HG02623 (cell line): Measurements from ENCODE around the gene SURF4.
"Not testable (repeated sequence)": the region's sequence is repeated elsewhere in the genome, so short reads cannot be mapped to it uniquely, and the experiment has no call there.

ENCODE experiments used
- ATAC-seq: cut with Tn5 transposase; IDR thresholded peaks from one replicate; pipeline ENCODE4 v1.9.1; 2021; ENCODE audit warnings: moderate library complexity; ENCODE audit not compliant: unreplicated experiment

Gene SURF4

DNA sequence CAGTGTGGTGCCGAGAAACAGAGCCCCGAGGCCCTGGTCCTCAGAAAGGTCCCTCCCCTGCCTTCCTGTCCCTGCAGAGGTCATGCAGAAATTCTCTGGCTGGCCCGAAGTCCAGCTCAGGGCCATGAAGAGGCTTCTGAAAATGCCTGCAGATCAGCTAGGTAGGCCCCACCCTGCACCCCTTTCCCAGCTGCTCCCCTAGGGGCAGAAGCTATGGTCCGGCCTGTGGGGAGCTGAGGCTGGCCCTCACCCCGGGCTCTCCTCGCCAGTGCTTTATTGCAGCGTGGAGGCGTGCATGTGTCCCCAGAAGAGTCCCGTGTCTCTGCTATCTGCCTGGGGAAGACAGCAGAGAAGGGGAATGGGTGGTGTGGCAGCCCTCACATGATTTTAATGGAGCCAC lies 22.0 kb upstream of the SURF4 start:
- no peak for ATAC-seq

DNA sequence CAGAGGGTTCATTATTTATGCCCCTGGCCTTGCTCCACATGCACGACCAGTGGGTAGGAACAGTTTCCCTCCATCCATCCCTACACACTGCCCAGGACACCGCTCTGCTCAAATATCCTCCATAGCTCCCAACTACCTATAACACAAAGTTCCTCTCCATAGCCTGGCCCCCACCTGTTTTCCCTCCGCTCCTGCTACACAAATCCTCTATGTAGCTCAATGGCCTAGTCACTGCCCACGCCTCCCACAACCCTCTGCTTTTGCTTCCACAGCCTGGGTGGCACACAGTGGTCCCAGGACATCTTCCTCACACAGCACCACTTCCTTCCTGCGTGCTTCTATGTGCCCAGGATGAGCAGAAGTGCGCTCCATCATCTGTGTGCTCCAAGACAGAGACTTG lies 21.5 kb upstream of the SURF4 start:
- ATAC-seq = no peak

GRCh38 chr9:133396952-133397351 lies 21.1 kb upstream of the SURF4 start:
- ATAC-seq = no peak

DNA sequence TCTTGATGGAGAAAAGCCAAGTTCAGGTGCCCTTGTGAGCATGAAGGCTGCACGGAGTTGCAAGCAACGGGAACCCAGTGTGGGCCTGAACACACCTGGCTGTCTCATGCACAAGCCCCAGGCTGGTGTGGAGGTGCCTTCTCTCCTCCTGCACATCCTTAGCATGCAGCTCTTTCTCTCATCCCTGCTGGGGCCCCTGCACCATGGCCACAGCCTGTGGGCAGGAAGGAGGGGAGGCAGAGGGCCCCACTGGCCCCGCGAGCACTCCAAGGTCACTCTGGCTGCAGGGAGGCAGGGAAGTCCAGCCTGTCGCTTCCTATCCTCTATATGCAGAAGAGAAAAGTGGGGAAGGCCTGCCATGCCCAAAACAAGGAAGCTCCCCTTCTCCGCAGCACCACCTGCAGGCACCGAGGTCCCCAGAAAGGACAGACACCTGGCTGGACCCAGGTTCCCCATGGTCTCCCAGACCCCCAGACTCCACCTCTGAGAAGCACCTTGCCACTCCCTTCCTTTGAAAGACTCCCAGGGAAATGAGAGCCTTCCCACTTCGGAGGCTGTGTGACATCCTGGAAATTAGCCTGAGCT lies 18.9 kb upstream of the SURF4 start:
- ATAC-seq = no peak

- ATAC-seq = no peak
These were observed 17.5 kb upstream of the SURF4 start for GRCh38 chr9:133393399-133393798.

DNA sequence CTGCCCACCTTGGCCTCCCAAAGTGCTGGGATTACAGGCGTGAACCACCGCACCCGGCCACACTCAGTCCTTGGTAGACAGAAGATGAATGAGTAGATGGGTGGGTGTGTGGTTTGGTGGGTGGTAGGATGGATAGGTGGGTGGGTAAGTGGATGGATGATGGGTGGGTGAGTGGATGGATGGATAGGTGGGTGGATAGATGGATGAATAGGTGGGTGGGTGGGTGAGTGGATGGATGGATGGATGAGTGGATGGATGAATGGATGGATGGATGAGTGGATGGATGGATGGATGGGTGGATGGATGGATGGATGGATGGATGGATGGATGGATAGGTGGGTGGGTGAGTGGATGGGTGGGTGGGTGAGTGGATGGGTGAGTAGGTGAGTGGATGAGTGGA lies 16.4 kb upstream of the SURF4 start:
- ATAC-seq = not testable (repeated sequence)

DNA sequence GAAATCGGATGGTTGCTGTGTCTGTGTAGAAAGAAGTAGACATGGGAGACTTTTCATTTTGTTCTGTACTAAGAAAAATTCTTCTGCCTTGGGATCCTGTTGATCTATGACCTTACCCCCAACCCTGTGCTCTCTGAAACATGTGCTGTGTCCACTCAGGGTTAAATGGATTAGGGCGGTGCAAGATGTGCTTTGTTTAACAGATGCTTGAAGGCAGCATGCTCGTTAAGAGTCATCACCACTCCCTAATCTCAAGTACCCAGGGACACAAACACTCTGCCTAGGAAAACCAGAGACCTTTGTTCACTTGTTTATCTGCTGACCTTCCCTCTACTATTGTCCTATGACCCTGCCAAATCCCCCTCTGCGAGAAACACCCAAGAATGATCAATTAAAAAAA lies 15.6 kb upstream of the SURF4 start:
- not testable (repeated sequence) for ATAC-seq

DNA sequence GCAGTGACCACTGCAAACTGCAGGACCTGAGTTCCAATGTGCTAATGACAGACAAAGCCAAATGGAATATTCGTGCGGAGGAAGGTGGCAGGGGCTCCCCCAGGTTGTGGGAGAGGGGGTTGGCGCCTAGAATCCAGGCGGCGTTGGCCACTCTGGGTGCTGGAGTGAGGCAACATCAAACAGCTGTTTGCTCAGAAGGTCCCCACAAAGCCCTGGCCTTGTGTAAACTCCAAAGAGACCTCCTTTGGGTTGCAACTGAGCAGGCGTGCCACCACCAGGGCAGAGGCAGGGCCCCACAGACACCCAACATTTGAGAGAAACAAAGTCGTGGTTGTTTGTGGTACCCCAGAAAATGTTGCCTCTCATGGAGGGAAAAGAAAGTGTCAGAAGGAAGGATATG lies 14.9 kb upstream of the SURF4 start:
- ATAC-seq = no peak

DNA sequence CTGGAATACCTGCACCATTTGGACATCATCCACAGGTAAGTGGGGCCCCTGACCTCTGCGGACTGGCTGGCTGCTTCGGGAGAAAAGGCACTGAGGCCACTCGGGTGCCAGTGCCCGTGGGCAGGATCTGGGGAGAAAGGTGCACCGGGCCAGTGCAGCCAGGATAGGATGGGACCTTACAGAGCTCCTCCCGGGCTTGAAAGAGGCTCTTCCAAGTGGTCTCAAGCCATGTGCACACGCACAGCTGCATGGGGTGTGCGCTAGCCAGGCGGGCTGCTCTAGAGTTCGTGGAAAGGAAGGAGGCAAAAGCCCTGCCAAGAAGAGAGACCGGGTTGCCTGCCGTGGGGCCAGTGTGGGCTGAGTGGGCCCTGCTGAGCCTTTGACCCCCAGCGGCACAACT lies 13.7 kb upstream of the SURF4 start:
- ATAC-seq = no peak

- no peak for ATAC-seq
These were observed 13.2 kb upstream of the SURF4 start for GRCh38 chr9:133389025-133389557.

DNA sequence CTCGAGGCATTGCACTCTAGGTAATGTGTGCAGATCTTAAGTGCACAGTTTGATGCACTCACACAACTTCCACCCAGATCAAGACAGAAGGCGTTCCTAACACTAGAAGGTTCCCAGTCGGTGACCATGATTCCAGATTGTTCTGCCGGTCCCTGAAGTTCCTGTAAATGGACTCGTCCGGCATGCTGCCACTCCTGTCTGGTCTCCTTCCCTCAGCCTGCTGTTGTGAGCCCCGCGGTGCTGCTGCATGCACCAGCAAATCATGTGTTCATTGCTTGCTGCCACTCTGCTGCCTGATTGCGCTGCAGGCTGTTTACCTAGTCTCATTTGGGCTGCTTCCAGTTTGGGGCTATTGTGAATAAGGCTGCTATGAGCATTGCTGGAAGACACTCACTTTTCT lies 11.8 kb upstream of the SURF4 start:
- no peak for ATAC-seq

DNA sequence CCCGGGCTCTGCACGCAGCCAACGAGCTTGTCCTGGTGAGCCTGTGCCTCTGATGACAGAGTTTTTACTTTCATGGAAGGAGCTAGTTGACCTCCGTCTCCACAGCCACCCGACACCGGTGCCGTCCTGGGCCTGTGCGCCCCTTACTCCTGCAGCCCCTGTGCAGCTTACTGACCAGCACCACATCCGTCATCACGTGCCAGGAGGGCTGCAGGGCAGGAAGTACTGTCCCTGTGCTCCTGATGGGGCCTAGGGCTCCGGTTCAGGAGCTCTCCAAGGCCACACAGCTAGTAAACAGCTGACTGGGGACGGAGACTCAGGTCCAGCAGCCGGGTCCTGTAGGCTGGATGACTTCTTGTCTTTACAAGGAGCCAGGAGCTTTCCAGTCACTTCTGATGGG lies 10.5 kb upstream of the SURF4 start:
- ATAC-seq = no peak

DNA sequence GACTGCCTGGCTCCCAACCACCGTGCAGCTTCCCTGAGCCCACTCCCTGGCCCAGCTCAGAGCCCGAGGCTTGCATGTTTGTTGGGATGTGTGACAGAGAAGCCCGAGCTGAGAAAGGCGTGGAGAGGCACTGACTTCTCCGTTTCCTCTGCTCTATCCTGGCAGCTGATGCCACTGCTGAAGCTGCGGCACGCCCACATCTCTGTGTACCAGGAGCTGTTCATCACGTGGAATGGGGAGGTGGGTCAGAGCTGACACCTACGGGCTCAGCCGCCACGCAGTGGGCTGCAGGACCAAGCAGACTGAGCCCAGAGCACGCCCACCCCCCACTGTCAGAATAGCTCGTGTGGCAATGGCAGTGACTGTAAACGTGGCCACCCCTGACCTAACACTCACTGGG lies 9.6 kb upstream of the SURF4 start:
- no peak for ATAC-seq

GRCh38 chr9:133384736-133385321 lies 9.0 kb upstream of the SURF4 start:
- ATAC-seq = no peak

GRCh38 chr9:133383438-133383837 lies 7.6 kb upstream of the SURF4 start:
- ATAC-seq = no peak

DNA sequence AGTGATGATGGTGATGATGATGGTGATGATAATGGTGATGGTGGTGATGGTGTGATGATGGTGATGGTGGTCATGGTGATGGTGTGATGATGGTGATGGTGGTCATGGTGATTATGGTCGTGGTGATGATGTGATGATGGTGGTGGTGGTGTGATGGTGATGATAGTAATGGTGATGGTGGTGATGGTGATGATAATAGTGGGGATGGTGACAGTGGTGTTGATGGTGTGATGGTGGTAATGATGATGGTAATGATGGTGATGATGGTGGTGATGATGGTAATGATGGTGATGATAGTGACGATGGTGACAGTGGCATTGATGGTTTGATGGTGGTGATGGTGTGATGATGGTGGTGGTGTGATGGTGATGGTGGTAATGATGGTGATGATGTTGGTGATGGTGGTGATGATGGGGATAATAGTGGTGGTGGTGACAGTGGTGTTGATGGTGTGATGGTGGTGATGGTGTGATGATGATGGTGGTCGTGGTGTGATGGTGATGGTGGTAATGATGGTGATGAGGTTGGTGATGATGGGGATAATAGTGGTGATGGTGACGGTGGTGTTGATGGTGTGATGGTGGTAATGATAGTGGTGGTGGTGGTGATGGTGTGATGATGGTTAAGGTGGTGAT lies 6.8 kb upstream of the SURF4 start:
- no peak for ATAC-seq

DNA sequence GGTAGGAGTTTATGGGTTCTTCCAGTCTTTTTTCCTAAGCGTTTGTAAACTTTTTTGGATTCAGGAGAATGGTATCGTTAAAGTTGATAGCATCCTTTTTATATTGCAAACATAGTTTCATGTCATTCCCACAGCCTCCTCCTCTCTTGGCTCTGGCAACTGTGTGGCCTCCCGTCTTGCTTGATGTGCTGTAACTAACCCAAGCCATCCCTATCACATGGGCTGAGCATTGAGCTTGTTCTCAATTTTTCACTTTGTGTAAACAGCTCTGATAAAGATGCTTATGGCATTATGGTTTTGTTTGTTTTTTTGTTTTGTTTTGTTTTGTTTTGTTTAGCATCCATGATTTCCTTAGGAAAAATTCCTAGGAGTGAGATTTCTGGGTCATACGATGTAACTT lies 4.9 kb upstream of the SURF4 start:
- no peak for ATAC-seq

DNA sequence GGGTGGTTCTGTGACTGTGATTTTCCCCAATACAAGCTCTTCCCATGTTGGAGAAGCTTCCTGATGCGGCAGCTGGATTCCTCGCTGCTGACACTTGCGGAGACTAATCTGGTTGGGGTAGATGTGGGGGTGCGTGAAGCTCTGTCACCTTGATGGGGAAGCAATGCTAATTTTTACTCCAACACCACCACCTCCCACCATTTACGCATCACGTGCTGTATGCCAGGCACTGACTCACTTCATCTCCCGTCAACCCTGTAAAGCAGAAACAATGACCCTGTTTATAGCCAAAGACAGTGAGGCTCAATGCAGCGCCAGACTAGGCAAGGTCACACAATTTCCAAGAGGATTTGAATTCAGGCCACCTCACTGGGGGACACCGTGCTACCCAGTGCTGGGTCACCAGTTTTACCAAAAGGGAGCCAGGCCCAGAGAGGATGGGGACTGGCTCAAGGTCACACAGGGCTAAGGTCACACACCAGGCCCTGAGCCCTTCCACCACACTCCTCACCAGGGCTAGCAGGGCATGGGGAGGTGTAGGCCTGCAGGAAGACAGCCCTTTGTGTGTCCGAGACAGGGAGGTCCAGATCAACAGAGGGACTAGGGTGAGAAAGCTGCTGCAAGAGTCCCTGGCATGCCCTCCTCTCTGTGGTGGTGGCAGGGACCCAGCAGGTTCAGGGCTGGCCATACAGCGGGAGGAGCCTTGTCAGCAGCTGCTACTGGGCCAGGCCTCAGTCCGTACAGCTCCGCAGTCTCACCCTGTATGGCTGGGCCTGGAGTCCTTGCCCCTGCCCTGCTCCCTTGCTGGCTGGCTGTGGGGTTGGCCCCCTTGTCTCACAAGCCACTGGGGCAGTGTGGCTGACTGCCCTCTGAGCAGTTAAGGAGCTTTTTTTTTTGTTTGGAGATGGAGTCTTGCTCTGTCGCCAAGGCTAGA lies 3.6 kb upstream of the SURF4 start:
- ATAC-seq = no peak

GRCh38 chr9:133378408-133378962 lies 2.6 kb upstream of the SURF4 start:
- ATAC-seq = no peak

DNA sequence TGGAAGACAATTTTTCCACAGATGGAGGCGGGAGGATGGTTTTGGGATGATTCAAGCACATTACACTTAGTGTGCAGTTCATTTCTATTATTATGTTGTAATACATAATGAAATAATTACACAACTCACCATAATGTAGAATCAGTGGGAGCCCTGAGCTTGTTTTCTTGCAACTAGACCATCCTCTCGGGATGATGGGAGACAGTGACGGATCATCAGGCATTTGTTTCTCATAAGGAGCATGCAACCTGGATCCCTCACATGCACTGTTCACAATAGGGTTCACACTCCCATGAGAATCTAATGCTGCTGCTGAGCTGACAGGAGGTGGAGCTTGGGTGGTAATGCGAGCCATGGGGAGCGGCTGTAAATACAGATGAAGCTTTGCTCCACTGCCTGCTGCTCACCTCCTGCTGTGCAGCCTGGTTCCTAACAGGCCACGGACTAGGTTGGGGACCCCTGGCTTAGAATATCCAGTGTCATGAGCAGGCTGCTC lies 1.9 kb upstream of the SURF4 start:
- ATAC-seq = no peak

DNA sequence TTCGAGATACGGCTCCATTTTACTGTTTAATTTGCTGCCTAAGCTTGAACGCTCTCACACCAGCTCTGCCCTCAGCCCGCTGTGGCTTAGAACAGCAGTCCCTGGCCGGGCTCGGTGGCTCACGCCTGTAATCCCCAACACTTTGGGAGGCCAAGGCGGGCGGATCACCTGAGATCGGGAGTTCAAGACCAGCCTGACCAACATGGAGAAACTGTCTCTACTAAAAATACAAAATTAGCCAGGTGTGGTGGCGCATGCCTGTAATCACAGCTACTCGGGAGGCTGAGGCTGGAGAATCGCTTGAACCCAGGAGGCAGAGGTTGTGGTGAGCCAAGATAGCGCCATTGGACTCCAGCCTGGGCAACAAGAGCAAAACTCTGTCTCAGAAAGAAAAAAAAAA lies 1.4 kb upstream of the SURF4 start:
- not testable (repeated sequence) for ATAC-seq
